HG02678 (cell line): ENCODE results near the gene ZNF227.
"Not testable (repeated sequence)": the region's sequence is repeated elsewhere in the genome, so short reads cannot be mapped to it uniquely, and the experiment has no call there.

Experiments used
- ATAC-seq: cut with Tn5 transposase; IDR thresholded peaks from one replicate; pipeline ENCODE4 v1.9.1; 2021; ENCODE audit warnings: mild to moderate bottlenecking, moderate library complexity; ENCODE audit not compliant: unreplicated experiment

Gene ZNF227

GRCh38 chr19:44236384-44236783, 24.1 kb downstream of the ZNF227 start:
- no peak for ATAC-seq

GRCh38 chr19:44252332-44252731, 40.0 kb downstream of the ZNF227 start:
- not testable (repeated sequence) for ATAC-seq

DNA sequence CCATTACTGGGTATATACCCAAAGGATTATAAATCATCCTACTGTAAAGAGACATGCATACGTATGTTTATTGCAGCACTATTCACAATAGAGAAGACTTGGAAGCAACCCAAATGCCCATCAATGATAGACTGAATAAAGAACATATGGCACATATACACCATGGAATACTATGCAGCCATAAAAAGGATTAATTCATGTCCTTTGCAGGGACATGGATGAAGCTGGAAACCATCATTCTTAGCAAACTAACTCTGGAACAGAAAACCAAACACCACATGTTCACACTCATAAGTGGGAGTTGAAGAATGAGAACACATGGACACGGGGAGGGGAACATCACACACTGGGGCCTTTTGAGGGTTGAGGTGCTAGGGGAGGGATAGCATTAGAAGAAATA, 41.1 kb downstream of the ZNF227 start:
- ATAC-seq = not testable (repeated sequence)

- ATAC-seq = no peak
These were observed 42.2 kb downstream of the ZNF227 start for GRCh38 chr19:44254496-44254895.

DNA sequence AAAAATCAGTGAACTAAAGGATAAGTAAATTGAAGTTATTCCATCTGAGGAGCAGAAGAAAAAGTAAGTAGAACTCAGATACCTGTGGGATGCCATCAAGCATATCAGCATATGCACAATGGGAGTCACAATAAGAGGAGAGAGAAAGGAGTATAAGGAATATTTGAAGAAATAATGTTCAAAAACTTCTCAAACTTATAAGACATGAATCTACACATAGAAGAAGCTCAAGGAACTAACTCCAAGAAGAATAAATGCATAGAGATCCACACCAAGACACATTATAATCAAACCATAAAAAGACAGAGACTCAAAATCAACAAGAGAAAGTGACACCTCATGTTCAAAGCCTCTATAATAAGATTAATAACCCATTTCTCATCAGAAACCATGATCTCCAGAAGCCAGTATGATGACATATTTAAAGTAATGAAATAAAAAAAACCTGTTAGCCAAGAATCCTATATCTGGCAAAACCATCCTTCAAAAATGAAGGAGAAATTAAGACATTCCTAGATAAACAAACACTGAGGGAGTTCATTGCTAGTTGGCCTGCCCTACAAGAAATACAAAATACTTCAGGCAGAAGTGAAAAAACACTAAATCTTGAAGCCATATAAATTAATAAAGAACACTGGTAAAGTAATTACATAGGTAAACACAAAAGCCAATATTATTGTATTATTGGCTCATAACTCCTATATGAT, 43.5 kb downstream of the ZNF227 start:
- no peak for ATAC-seq

DNA sequence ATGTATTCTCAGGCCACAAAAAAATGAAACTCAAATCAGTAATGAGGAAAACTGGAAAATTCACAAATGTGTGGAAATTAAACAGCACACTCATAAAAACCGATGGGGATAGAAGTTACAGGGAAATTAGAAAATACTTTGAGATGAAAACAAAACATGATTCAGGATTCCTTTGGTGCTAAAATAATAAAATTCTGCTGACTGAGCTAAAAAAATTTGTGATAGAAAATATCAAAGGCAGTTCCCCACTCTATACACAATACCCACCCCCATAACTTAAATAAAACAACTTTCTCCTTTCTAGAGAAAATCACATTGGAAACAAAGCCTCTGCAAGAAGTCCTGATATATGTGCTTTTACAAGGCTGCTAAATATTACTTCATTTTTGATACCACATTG, 45.8 kb downstream of the ZNF227 start:
- no peak for ATAC-seq

DNA sequence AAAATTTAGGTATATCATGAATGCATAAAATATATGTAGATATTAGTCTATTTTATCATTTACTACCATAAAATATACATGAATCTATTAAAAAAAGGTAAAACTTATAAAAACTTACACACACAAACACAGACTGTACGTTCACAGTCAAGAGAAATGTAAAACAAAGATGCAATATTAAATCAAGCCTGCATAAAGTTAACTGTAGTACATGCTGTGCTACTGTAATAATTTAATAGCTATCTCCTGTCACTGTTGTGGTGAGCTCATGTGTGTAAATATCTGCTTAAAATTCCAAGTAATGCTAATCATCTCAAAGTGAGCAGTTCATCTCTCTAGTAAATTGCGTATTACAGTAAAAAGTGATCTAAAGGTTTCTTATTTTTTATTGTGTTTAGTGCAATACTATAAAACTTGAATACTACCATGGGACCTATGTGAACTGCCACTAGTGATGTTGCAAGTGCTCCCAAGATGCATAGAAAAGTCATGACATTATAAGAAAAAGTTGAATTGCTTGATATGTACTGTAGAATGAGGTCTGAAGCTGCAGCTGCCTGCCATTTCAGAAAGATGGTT, 46.6 kb downstream of the ZNF227 start:
- ATAC-seq = no peak

- ATAC-seq = no peak
These were observed 48.0 kb downstream of the ZNF227 start for GRCh38 chr19:44260343-44260681.

- no peak for ATAC-seq
These were observed 48.5 kb downstream of the ZNF227 start for GRCh38 chr19:44260695-44261446.

DNA sequence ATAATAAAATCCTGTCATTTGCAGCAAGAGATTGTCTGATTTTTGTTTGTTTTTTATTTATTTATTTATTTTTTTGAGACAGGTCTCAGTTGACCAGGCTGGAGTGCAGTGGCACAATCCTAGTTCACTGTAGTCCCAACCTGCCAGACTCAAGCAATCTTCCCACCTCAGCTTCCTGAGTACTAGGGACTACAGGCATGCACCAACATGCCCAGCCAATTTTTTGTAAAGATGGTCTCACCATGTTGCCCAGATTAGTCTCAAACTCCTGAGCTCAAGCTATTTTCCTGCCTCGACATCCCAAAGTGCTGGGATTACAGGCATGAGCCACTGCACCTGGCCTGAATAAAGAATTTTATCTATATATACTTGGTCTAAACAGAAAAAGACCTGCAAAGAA, 65.0 kb downstream of the ZNF227 start:
- no peak for ATAC-seq

GRCh38 chr19:44278181-44278690, 65.9 kb downstream of the ZNF227 start:
- no peak for ATAC-seq

DNA sequence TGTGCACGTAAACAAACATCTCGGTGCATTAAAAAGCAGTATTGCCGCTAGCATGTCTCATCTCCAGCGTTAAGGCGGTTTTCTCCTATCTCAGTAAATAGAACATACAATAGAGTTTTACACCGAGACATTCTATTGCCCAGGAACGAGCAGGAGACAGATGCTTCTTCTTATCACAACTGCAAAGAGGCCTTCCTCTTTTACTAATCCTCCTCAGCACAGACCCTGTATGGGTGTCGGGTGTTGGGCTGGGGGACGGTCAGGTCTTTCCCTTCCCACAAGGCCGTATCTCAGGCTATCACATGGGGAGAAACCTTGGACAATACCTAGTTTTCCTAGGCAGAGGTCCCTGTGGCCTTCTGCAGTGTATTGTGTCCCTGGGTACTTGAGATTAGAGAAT, 68.6 kb downstream of the ZNF227 start:
- no peak for ATAC-seq

GRCh38 chr19:44282846-44283245, 70.5 kb downstream of the ZNF227 start:
- ATAC-seq = no peak

GRCh38 chr19:44284968-44285367, 72.6 kb downstream of the ZNF227 start:
- no peak for ATAC-seq
